Cardiac muscle cell (in vitro differentiated cells and primary cell): ENCODE measurements around the gene HVCN1. TPM values are rescaled to one million over a fixed set of nuclear protein-coding genes. Genes with fewer than 3 reads are reported as not detected.

Source experiments
- DNase-seq, 2 donors: peaks; one replicate each; pipeline versions ENCODE4 v3.0.0 to v3.0.0-alpha.2; 2010 to 2017; ENCODE audit warnings: low read depth in 1 of 2, low spot score in 1 of 2
- H3K27ac ChIP-seq: fragments of 200-600 bp; sonication (generic); 2 replicates; pipeline ENCODE4 v1.5.1; 2016
- H3K27me3 ChIP-seq: fragments of 200-600 bp; sonication (generic); 2 replicates; pipeline ENCODE4 v1.6.0; 2016; ENCODE audit warnings: control low read depth
- H3K36me3 ChIP-seq: fragments of 200-600 bp; sonication (generic); 2 replicates; pipeline ENCODE4 v1.5.1; 2016; ENCODE audit warnings: control low read depth
- H3K4me1 ChIP-seq: fragments of 200-600 bp; sonication (generic); 2 replicates; pipeline ENCODE4 v1.8.1; 2017; ENCODE audit warnings: low read depth, mild to moderate bottlenecking, mixed run types
- H3K4me3 ChIP-seq: fragments of 200-600 bp; sonication (generic); 2 replicates; pipeline ENCODE4 v1.5.1; 2016; ENCODE audit warnings: mild to moderate bottlenecking
- H3K9me3 ChIP-seq: fragments of 200-600 bp; sonication (generic); 2 replicates; pipeline ENCODE4 v1.5.1; 2017; ENCODE audit warnings: low read depth, mild to moderate bottlenecking, control low read depth
- polyA plus RNA-seq: library from polyadenylated mRNA; unstranded; fragments of >200 nt; fragmentation: Nextera tagmentation; extraction: Ambion mirVana; gene quantifications from 2 replicates; pipeline ENCODE4 v1.2.1, GENCODE V29; 2016
- total RNA-seq: library from RNA; depleted of rRNA; stranded (reverse); fragments of >200 nt; gene quantifications from 2 replicates; pipeline ENCODE4 v1.2.3, GENCODE V29; 2016
- TF ChIP-seq, protein P1 (sequence below): IDR thresholded peaks from 2 replicates; pipeline ENCODE4 v1.5.1; 2012; ENCODE audit warnings: low read depth, mild to moderate bottlenecking, low read length

The HVCN1 gene
- total and polyA plus RNA-seq, 2 experiments from 2014 or later: 3.8 to 8.7 TPM

DNA sequence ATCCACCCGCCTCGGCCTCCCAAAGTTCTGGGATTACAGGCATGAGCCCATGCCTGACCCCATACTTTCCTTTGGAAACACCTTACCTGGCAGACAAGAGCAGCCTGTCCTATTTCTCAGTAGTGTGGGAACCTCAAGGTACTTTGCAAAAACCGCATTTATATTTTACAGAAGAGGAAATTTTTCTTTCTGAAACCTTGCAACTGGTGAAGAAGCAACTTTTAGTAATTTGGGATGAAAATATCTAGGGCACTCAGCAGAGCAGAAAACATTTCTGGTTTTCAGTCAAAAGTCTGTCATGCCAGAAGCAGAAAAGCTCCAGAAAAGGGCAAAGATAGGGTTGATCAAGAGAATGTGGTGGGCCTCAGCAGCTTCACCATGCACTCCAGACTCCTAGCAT lies 21.2 kb downstream of the HVCN1 start:
- H3K36me3 ChIP-seq: no peaks in the 10 kb centered on the region
- no peaks in the 10 kb centered on the region for H3K4me1 ChIP-seq
- H3K4me3 ChIP-seq: no peak overlapping the region
- no peaks in the 10 kb centered on the region for H3K9me3 ChIP-seq
- DNase-seq: no peak
- H3K27me3 ChIP-seq: no peaks in the 10 kb centered on the region
- H3K27ac ChIP-seq: no peak overlapping the region
- TF ChIP-seq, protein P1, sequence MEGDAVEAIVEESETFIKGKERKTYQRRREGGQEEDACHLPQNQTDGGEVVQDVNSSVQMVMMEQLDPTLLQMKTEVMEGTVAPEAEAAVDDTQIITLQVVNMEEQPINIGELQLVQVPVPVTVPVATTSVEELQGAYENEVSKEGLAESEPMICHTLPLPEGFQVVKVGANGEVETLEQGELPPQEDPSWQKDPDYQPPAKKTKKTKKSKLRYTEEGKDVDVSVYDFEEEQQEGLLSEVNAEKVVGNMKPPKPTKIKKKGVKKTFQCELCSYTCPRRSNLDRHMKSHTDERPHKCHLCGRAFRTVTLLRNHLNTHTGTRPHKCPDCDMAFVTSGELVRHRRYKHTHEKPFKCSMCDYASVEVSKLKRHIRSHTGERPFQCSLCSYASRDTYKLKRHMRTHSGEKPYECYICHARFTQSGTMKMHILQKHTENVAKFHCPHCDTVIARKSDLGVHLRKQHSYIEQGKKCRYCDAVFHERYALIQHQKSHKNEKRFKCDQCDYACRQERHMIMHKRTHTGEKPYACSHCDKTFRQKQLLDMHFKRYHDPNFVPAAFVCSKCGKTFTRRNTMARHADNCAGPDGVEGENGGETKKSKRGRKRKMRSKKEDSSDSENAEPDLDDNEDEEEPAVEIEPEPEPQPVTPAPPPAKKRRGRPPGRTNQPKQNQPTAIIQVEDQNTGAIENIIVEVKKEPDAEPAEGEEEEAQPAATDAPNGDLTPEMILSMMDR: no peak

DNA sequence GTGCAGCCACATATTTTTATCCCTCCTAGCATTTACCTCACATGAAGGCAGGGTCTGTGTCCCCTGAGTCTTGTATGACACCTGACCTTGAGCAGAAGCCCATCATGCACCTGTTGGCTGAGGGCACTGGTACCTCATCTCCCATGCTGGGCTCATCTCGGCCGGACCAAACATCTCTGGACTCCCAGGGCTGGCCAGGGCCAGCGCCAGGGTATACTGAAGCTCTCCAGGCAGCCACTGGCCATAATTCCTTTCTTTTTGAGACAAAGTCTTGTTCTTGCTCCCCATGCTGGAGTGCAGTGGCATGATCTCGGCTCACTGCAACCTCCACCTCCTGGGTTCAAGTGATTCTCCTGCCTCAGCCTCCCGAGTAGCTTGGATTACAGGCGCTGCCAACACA lies 22.0 kb downstream of the HVCN1 start:
- Histone ChIP-seq H3K9me3 (no peaks in the 10 kb centered on the region), H3K4me1 (no peaks in the 10 kb centered on the region), H3K27me3 (no peaks in the 10 kb centered on the region), H3K36me3 (no peaks in the 10 kb centered on the region), H3K27ac (no peak overlapping the region), H3K4me3 (no peak overlapping the region)
- DNase-seq: no peak
- TF ChIP-seq, protein P1: no peak

DNA sequence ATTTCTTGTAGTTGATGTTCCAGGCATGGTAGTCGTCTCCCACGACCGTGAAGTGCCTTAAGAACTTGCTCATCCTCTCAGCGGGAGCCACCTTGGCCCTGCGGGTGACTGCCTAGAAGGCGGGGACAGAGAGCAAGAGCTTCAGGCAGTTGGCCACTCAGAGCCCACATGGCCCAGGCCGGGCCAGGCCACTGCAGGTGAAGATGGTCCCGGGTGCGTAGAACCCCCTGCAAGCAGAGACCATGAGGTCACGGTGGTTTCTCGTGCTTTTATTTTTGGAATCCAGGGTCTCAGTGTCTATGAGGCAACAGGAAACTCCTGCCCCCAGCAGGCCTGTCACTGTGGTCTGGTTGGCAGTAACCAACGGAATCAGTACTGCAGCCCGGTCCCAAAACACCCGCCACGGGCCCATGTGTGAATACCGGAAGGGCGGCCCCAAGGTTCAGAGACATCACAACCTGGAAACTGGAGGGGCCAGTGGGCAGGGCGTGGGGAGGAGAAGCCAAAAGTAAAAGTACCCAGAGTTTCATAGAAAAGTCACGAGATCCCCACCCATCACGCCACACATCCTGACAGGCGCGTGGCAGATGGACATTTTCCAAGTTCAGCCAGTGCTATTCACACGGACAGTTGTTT lies 27.5 kb downstream of the HVCN1 start:
- H3K27ac ChIP-seq: no peak overlapping the region
- no peaks in the 10 kb centered on the region for H3K36me3 ChIP-seq
- TF ChIP-seq, protein P1: no peak
- H3K4me1 ChIP-seq: no peaks in the 10 kb centered on the region
- no peak overlapping the region for H3K4me3 ChIP-seq
- no peaks in the 10 kb centered on the region for H3K27me3 ChIP-seq
- no peak for DNase-seq
- H3K9me3 ChIP-seq: no peaks in the 10 kb centered on the region

DNA sequence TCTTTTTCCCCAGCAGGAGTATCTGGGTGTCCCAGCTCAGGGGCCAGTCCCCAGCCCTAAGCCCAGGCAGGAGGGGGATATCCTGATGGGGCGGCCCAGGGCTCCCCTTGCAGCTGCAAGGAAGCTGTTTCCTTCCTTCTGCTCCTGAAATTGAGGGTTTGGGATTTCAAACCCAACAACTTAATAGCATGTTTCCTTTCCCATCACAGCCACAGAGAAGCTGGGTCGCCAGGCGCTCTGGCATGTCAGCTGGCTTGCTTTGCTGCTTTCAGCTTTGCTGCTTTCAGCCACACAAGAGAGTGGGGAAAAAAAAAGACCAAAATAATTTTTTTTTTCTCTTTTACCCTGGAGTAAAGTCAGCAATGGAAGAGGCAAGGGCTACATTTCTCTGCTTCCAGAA lies 30.0 kb downstream of the HVCN1 start:
- TF ChIP-seq, protein P1: no peak
- Histone ChIP-seq H3K4me1 (no peaks in the 10 kb centered on the region), H3K36me3 (no peaks in the 10 kb centered on the region), H3K4me3 (no peak overlapping the region), H3K9me3 (no peaks in the 10 kb centered on the region), H3K27me3 (no peaks in the 10 kb centered on the region), H3K27ac (no peak overlapping the region)
- no peak for DNase-seq

DNA sequence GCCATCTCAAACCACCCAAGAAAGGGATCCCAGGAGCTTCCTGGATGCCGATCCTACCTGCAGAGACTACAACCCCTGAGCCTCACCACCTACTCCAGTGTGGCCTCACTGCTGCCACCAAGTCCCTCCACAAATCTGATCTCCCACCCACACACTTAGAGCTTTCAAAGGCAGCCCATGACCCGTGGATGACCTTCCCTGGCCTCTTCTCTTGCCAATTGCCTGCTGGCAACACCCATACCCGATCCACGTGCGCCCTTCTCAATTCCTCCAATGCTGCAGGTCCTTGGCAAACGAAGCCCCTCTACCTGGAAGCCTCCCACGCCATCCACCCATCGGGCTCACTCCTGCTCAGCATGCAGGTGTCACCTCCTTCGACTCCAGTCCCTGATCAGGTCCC lies 30.7 kb downstream of the HVCN1 start:
- no peaks in the 10 kb centered on the region for H3K4me1 ChIP-seq
- no peak overlapping the region for H3K4me3 ChIP-seq
- no peak for DNase-seq
- TF ChIP-seq, protein P1: no peak
- no peaks in the 10 kb centered on the region for H3K27me3 ChIP-seq
- H3K36me3 ChIP-seq: no peaks in the 10 kb centered on the region
- H3K27ac ChIP-seq: no peak overlapping the region
- H3K9me3 ChIP-seq: no peaks in the 10 kb centered on the region
